Heart right ventricle (tissue), 16 donors: ENCODE data around the gene NFILZ. TPM values are rescaled to one million over a fixed set of nuclear protein-coding genes. Genes with fewer than 3 reads are reported as not detected.

Experiments used
- ATAC-seq, 8 donors: fragments of 200-7000 bp; cut with Tn5 transposase; one replicate each; pipeline ENCODE4 v1.9.1; 2020; ENCODE audit warnings: mild to moderate bottlenecking in 8 of 8, moderate library complexity in 8 of 8, moderate number of reproducible peaks in 1 of 8
- DNase-seq, 2 donors: peaks; one replicate each; pipeline ENCODE4 v3.0.0-alpha.2; 2020
- H3K27ac ChIP-seq, 10 donors: fragments of 200-600 bp; sonication (generic) in 2 of 10; one replicate each; pipeline versions ENCODE4 v1.5.0 to v1.8.0; 2020 to 2022; ENCODE audit warnings: mild to moderate bottlenecking in 3 of 10
- H3K27me3 ChIP-seq, 7 donors: fragments of 200-600 bp; one replicate each; pipeline ENCODE4 v1.8.0; 2021 to 2022; ENCODE audit warnings: mild to moderate bottlenecking in 2 of 7
- H3K36me3 ChIP-seq, 9 donors: fragments of 200-600 bp; sonication (generic) in 1 of 9; one replicate each; pipeline versions ENCODE4 v1.5.0 to v1.8.0; 2020 to 2022; ENCODE audit warnings: mild to moderate bottlenecking in 2 of 9
- H3K4me1 ChIP-seq, 9 donors: fragments of 200-600 bp; sonication (generic) in 1 of 9; one replicate each; pipeline versions ENCODE4 v1.5.0 to v1.8.0; 2020 to 2022; ENCODE audit warnings: mild to moderate bottlenecking in 4 of 9
- H3K4me3 ChIP-seq, 10 donors: fragments of 200-600 bp; sonication (generic) in 2 of 10; one replicate each; pipeline versions ENCODE4 v1.5.0 to v1.8.0; 2020 to 2022; ENCODE audit warnings: mild to moderate bottlenecking in 7 of 10, moderate library complexity in 2 of 10
- H3K9me3 ChIP-seq, 11 donors: fragments of 200-600 bp in 10 of 11; sonication (generic) in 2 of 11; one replicate each; pipeline versions ENCODE4 v1.5.0 to v1.8.0; 2013 to 2022; ENCODE audit warnings: mild to moderate bottlenecking in 2 of 11, control low read depth in 1 of 11, moderate library complexity in 1 of 11
- CTCF ChIP-seq, 9 donors: fragments of 200-600 bp; sonication (generic) in 2 of 9; IDR thresholded peaks; one replicate each; pipeline versions ENCODE4 v1.5.0 to v1.8.0; 2021 to 2022; ENCODE audit warnings: antibody characterized with exemption in 9 of 9, mild to moderate bottlenecking in 5 of 9, moderate library complexity in 1 of 9
- WGBS, 2 donors: extraction: QIAGEN DNeasy Blood & Tissue Kit; methylation state at CpG; one replicate each; pipeline ENCODE4 v1.1.7; 2013; ENCODE audit warnings: inconsistent platforms in 1 of 2; 5-methylcytosine and 5-hydroxymethylcytosine counted together
- intact Hi-C, 10 donors: fragments of 100-400 bp; cut with DNase I; formaldehyde crosslinking; loops; one replicate each; pipeline versions ENCODE4 v1.11.1 to v1.14.2; 2022
- polyA plus RNA-seq, 2 donors: library from polyadenylated mRNA; stranded (reverse); fragments of 200-250 nt; gene quantifications; one replicate each; pipeline ENCODE4 v1.2.3, GENCODE V29; 2013
- total RNA-seq, 10 donors: library from RNA; stranded (reverse); fragmentation: NEBNext Ultra II Directional in 3 of 10; extraction: Animal tissue kit (Norgen Biotek cat#: 25700) in 3 of 10; gene quantifications; one replicate each; pipeline versions ENCODE4 v1.2.1 to v1.2.4, GENCODE V29; 2021 to 2023
- donor health status: Arrhythmogenic right ventricular cardiomyopathy.
- donor health status: ischemic (EF 13 %, LVEDD 7.1; RV severe dilation, severe dysfunction).
- donor health status: healthy with polysubstance abuse.
- donor health status: DM: no; HTN: yes; CAD: no.
- donor health status: DM: no; HTN: no; CAD: no.
- donor health status: ischemic (EF 25% LVEDD 6.9; RV normal size, moderate dysfunction).
- donor health status: ischemic (EF 25% LVEDD 5.7; RV mildly dilated, moderate dysfunction).
- donor health status: healthy.
- donor health status: DM: yes; HTN: yes; CAD: no.
- donor health status: Ischemic cardiomyopathy.
- donor health status: ischemic (EF 35%, LVEDD 5.7; RV mildly dilated, moderate dysfunction).
- donor health status: nonischemic (EF 11% LVEDD 7.7; RV severe dilation, severe dysfunction).
- donor health status: DM: yes; HTN: yes; CAD: no.
- donor health status: PGD.
- donor health status: ischemic (EF 29% LVEDD 5.4; RV normal size, mild dysfunction).
- donor health status: nonischemic (EF 23%, LVEDD 6.1; RV moderate dilation, normal function).

NFILZ gene
- total and polyA plus RNA-seq, 12 donors, result not detected

GRCh38 chr19:8585894-8586750 lies 44.3 kb upstream of the NFILZ start:
- ATAC-seq (peak in 7 of 8 donors; percentile 20 to 61 (median 36)), DNase-seq (peak in 1 of 2 donors; percentile 63)
- Histone ChIP-seq H3K9me3 (no peaks in the 10 kb centered on the region), H3K27ac (no peak overlapping the region), H3K27me3 (peaks cover 0 to 23% (median 0%) of the 10 kb centered on the region in 7 donors), H3K36me3 (peaks cover 0 to 57% (median 0%) of the 10 kb centered on the region in 9 donors), H3K4me3 (no peak overlapping the region), H3K4me1 (peaks cover 0 to under 1% (median 0%) of the 10 kb centered on the region in 9 donors)
- intact Hi-C loops, result loop anchor here in 3 of 10 donors (10.0 kb wide), 2 partner anchors 59 to 231 kb away; no protein-coding TSS in a partner anchor
- TF ChIP-seq CTCF (IDR thresholded peaks at IDR 0.05), result peak in 7 of 9 donors; percentile 38 to 62 (median 53)
- WGBS, 2 donors, result 72 to 76% methylated on average over 34 of the region's 34 CpGs

GRCh38 chr19:8589177-8589714 lies 41.2 kb upstream of the NFILZ start:
- no peak for TF ChIP-seq CTCF (IDR thresholded peaks at IDR 0.05)
- WGBS, 2 donors, result 85 to 88% methylated on average over 32 of the region's 32 CpGs
- ATAC-seq (no peak), DNase-seq (no peak)
- peaks cover 0 to 9% (median 0%) of the 10 kb centered on the region in 11 donors for H3K9me3 ChIP-seq
- H3K27me3 ChIP-seq, result peaks cover 0 to 40% (median 10%) of the 10 kb centered on the region in 7 donors
- peaks cover 7 to 18% (median 17%) of the 10 kb centered on the region in 9 donors for H3K4me1 ChIP-seq
- H3K4me3 ChIP-seq, result no peak overlapping the region
- intact Hi-C loops, result loop anchor here in 3 of 10 donors (10.0 kb wide), 2 partner anchors 56 to 234 kb away; no protein-coding TSS in a partner anchor
- H3K27ac ChIP-seq, result no peak overlapping the region
- peaks cover 0 to 41% (median 0%) of the 10 kb centered on the region in 9 donors for H3K36me3 ChIP-seq

- TF ChIP-seq CTCF (IDR thresholded peaks at IDR 0.05), result no peak
- WGBS, 2 donors, result 1 to 2% methylated on average over 55 of the region's 55 CpGs
- H3K9me3 ChIP-seq, result peaks cover 0 to 11% (median 0%) of the 10 kb centered on the region in 11 donors
- peaks cover 0 to 23% (median 10%) of the 10 kb centered on the region in 7 donors for H3K27me3 ChIP-seq
- peak; percentile 92 to 96 (median 93) for ATAC-seq
- peak overlapping the region; percentile 23 to 50 (median 45) for H3K4me3 ChIP-seq
- peaks cover 0 to 32% (median 0%) of the 10 kb centered on the region in 9 donors for H3K36me3 ChIP-seq
- peaks cover 7 to 26% (median 18%) of the 10 kb centered on the region in 9 donors for H3K4me1 ChIP-seq
- intact Hi-C loops, result no loop called here
- peak overlapping the region in 5 of 10 donors; percentile 1 to 45 (median 33) for H3K27ac ChIP-seq
- DNase-seq, result peak; percentile 95 to 96
Measured at GRCh38 chr19:8592231-8593009, 38.0 kb upstream of the NFILZ start.

GRCh38 chr19:8593931-8594330 lies 36.5 kb upstream of the NFILZ start:
- no peak for ATAC-seq
- intact Hi-C loops, result no loop called here
- Histone ChIP-seq H3K36me3 (peaks cover 0 to 35% (median 0%) of the 10 kb centered on the region in 9 donors), H3K4me3 (no peak overlapping the region), H3K27ac (no peak overlapping the region), H3K9me3 (peaks cover 0 to 11% (median 0%) of the 10 kb centered on the region in 11 donors), H3K27me3 (peaks cover 0 to 23% (median 10%) of the 10 kb centered on the region in 7 donors), H3K4me1 (peaks cover 7 to 26% (median 18%) of the 10 kb centered on the region in 9 donors)
- no peak for DNase-seq
- WGBS, 2 donors, result 87 to 91% methylated on average over 2 of the region's 2 CpGs
- peak in 6 of 9 donors; percentile 8 to 33 (median 17) for TF ChIP-seq CTCF (IDR thresholded peaks at IDR 0.05)
